GM13976 (cell line): ENCODE results near the gene NMS.

Experiments used
- DNase-seq: peaks from one replicate; pipeline ENCODE4 v3.0.0; 2012; ENCODE audit warnings: low spot score
- CTCF ChIP-seq: IDR thresholded peaks from 2 replicates; pipeline ENCODE4 v1.5.1; 2012; ENCODE audit warnings: borderline replicate concordance, mild to moderate bottlenecking; ENCODE audit not compliant: insufficient read depth; ENCODE audit errors: extremely low read depth, missing control alignments, control extremely low read depth
- in situ Hi-C: fragments of 300-500 bp; cut with MboI; formaldehyde crosslinking; loops from one replicate; pipeline ENCODE4 v1.12.0; 2022; ENCODE audit warnings: low sequenced_read_pairs, mixed read lengths, inconsistent platforms; ENCODE audit not compliant: unreplicated experiment

Gene NMS

GRCh38 chr2:100526868-100527267 lies 56.6 kb downstream of the NMS start:
- DNase-seq = no peak
- no peak for TF ChIP-seq CTCF
- in situ Hi-C loops = no loop called here

GRCh38 chr2:100527440-100528015 lies 57.2 kb downstream of the NMS start:
- in situ Hi-C loops = no loop called here
- no peak for TF ChIP-seq CTCF
- no peak for DNase-seq

GRCh38 chr2:100529176-100529575 lies 58.9 kb downstream of the NMS start:
- TF ChIP-seq CTCF = no peak
- in situ Hi-C loops = no loop called here
- peak; percentile 4 for DNase-seq

- TF ChIP-seq CTCF = no peak
- DNase-seq = peak; percentile 8
- in situ Hi-C loops = no loop called here
Measured at GRCh38 chr2:100529900-100530299, 59.6 kb downstream of the NMS start.
